NCI-H1436 treated with DMSO at 0.1 percent for 48 hours (cell line): ENCODE results near the gene PPP2R2D.
"Not testable (repeated sequence)": the region's sequence is repeated elsewhere in the genome, so short reads cannot be mapped to it uniquely, and the experiment has no call there.

ENCODE experiments used
- DNase-seq: peaks from one replicate; lab custom pipeline; 2025; lab: John Stamatoyannopoulos, UW

The PPP2R2D gene

DNA sequence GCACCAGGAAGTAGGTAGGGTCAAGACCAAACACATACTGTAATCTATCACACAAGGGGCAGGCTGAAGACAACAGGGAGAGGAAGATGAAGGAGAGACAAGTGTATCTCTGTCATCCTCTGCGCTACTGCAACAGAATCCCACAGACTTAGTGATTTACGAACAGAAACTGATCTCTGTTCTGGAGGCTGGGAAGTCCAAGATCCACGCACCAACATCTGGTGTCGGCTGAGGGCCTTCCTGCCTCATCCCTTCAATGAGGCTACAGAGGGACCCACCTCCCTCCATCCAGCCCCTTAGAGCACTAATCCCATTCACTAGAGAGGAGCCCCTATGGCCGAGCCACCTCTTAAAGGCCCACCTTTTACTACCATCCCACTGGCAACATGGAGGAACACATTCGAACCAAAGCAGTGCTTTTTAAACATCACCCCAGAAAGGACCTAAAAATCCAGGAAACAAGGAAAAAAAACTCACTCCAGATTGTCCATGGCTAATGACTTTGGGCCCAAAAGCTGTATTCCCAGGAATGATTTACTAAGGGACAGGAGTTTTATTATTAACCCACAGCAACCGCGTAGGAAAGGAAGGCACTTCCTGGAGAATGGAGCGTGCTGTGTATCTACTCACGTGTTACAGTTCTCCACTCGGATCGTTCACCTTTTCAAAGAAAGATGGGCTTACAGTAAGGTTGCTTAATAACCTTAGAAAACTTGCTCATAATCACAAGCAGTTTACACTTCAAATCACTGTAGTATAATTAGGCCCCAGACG is 76.7 kb downstream of the PPP2R2D start:
- no peak for DNase-seq

DNA sequence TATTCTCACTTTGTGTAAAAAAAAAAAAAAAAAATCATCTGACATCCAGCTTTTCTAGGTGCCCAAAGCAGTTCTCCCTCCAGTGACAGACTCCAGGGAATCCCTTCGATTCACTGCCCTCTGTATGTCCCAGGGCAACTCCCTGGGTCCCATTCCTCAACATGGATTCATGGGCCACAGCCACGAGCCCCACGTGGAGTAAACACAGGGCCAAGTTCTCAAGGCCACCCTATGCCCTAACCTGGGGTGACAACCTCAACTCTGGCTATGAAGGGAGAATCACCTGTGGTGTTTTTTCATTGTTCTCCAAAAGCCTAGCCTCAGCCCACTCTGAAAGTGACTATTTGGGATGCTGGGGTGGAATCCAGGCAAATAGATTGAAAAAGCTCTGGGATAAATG is 77.6 kb downstream of the PPP2R2D start:
- no peak for DNase-seq

DNA sequence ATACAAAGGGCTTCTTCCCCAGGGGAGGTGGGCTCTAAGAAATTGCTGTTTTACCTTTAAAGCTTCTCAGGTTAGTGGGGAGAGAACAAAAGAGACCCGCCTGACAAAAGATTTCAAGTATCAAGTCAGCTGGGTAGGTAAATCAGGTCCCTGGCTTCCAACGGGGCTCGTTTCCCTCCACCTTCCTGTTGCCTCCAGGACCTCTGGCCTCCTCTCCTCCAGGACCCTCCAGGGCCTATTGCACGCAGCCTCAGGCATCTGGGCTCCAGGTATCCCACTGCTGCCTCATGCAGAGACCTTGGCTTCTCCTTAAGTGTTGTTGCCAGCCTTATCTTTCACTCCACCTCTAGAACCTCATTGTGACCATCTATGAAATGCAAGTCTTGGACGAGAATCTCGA is 78.0 kb downstream of the PPP2R2D start:
- DNase-seq: no peak

DNA sequence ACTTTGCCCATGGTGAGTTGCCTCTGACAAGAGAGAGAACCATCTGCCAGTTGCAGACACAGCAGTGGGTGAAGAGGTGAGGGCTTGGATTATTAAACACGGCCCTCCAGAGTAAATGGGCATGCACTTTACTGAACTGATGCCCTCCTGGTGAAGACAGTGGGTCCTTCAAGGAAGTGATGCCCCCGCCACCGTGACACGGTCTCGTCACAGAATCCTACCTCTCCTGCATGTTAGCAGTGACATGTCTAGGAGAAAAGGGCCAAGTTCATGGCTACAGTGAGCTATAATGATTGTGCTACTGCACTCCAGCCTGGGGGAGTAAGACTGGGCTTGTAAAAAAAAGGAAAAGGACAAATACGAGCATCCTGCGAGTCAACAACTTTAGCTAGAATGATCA is 78.5 kb downstream of the PPP2R2D start:
- DNase-seq: no peak

DNA sequence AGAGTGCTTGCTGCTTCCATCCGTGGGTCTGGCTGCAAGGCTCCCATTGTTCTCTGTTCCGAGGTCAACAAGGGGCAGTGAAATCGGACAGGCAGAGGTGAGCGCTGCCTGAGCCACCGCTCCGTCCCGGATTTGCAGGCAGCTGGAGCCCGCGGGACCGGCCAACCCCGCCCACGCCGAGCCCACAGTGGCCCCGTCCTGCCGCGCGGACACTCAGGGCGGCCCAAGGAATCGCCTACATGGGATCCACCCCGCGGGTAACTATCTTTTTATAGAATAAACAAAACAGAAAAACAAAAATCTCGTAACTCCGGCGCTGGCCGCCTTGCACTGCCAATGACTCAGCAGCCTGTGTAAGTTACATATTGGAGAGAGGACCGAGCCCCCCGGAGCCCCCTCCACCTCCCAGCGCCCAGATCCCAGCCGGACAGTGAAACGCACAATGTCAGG is 79.0 kb downstream of the PPP2R2D start:
- no peak for DNase-seq

DNA sequence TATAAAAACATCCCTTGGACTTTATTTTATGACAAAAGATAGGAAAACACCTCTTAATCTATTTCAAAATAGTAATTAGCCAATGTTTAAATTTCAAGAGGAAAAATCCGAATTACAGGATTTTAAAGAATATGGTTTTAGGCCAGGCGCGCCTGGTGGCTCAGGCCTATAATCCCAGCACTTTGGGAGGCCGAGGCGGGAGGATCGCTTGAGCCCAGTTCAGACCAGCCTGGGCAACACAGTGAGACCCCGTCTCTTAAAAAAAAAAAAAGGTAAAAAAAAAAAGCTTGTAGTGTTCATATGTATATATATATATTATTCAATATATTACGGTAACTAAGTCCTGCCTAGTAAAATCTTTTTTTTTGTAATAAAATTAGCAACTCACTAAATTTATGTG is 79.5 kb downstream of the PPP2R2D start:
- DNase-seq: no peak

DNA sequence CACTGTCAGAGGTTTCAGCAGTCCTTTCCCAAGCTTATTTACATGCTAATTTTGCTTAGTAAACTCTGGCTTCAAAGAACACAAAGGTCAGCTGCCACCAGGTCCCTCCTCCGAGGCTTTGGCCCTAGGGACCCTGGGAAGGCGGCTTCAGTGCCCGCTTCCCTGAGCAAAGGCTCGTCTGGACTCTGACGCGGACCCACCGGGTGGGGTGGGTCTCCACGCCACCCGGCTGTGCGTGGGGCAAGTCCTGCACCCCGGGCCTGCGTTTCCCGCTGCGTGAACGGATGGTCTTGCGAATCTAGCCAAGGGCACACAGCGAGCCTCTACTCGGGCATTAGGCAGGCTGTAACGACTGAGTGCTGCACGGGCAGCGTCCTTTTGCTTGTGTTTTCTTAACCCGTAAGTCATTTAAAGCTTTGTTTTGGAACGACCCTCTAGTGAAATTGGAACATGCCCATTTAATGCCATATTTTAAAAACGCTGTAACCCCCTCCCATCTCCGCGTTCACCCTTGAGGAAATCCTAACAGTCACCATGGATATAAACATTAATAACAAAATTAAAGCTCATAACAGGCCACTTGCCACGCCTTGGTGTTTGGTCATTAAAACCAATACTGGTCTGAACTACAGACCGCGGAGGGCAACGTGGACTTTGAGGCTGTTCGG is 80.1 kb downstream of the PPP2R2D start:
- no peak for DNase-seq

DNA sequence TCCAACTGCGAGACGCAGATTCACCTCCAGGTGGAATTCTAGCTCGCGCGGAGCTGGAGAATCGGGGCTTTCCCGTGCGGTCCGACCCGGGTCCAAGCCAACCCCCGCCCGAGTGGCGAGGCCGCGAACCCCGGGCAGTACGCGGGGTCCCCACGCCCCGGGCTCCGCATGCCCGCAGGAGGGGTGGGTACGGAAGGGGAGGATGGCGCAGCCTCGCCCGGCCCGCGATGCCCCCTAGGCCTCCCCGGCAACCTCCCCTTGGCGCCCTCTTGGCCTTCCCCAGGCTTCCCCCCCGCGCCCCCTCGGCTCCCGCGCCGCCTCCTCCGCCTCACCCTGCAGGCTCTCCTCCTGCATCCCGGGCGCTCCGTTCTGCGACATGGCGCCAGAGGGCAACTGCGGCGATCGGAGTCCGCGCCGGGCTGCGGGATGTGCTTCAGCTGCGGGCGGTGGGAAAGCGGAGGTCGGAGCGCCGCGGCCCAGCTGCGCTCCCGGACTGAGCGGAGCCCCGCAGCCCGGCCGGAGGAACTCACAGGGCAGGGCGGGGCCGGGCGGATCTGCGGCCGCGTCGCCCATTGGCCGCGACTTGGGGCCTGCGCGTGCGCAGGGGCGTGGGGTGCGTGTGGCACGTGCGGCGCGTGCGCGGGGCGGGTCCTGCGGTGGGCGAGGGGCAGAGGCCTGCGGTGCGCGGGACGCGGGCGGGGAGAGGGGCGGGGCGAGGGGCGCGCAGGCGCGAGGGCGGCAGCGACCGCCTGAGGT is 80.8 kb downstream of the PPP2R2D start, which contains the start of gene BNIP3:
Gene BNIP3, minus strand, starts transcription at position 495 of the 756 bp plus-strand sequence. Its CDS starts 117 bp downstream, at position 378.
- DNase-seq: peak; percentile 57

DNA sequence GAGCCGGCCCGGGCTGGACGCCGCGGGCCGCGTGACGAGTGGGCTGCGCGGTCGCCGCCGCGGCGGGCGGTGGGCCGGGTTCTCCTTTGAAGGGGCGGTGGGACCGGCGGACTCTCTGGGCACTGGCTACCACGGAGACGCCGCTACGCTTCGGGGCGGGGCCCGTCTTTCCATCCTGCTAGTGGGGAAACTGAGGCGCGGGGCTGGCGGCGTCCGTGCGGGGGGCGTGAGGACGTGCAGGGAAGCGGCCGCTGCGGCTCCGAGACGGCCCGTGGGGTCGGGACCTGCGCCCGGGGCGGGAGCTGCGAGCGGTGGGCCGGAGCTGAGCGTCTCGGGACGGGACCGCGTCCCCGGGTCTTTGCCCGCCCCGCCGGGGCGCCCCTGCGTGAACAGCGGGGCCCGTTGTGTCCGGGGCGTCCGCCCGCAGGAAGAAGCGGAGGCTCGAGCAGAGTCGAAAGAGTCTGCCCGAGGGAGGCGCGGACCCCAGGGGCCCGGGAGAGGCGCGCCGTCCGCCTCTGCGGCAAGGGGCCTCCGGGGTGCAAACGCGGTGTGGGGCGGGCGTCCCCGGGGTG is 81.5 kb downstream of the PPP2R2D start:
- no peak for DNase-seq

DNA sequence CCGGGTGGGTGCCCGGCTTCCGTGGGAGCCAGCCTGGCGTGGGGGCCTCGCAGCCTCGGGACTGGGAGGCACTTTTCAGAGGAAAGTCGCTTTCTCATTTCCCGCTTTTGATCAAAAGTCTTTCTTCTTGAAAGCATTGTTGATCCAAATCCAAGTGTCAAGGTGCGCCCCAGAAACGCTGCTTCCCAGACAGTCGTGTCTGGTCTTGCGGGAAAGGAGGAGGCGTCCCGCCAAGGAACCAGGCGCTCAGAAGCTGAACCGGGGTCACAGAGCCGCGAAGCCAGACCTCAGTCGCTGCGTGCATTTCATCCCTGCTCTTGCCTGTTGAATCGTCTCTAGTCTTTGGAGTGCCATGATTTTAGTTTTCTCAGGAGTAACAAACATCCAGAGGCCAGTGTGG is 82.0 kb downstream of the PPP2R2D start:
- no peak for DNase-seq

DNA sequence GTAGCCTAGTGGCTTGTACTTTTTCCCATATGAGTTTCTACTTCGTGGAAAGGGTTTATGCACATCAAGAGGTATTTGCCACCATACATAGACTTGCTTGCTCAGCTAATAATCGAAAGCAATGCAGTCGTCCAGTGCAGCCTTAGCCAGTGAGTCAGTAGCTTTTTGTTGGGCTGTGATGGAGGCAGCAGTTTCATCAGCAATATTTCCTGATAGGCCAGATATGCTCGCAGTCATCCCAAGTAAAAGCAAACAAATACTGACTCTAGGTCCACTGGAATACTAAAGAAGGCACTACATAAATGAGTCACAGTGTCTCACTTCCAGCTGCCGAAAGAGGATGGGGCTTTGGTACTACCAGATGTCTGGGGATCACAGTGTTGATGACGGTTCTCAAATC is 83.0 kb downstream of the PPP2R2D start:
- DNase-seq: no peak

DNA sequence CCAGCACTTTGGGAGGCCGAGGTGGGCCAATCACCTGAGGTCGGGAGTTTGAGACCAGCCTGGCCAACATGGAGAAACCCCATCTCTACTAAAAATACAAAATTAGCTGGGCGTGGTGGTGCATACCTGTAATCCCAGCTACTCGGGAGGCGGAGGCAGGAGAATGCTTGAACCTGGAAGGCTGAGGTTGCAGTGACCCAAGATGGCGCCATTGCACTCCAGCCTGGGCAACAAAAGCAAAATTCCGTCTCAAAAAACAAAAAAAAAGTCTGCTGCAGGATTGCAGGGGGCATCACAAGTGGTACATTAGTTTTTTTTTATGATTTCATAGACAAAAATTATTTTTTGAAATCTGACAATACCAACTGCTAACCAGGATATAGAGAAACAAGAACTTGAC is 86.0 kb downstream of the PPP2R2D start:
- not testable (repeated sequence) for DNase-seq

DNA sequence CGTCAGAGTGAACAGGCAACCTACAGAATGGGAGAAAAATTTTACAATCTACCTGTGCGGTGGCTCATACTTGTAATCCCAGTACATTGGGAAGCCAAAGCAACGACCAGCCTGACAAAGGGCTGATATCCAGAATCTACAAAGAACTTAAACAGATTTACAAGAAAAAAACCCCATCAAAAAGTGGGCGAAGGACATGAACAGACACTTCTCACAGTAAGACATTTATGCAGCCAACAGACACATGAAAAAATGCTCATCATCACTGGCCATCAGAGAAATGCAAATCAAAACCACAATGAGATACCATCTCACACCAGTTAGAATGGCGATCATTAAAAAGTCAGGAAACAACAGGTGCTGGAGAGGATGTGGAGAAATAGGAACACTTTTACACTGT is 86.5 kb downstream of the PPP2R2D start:
- DNase-seq: not testable (repeated sequence)

DNA sequence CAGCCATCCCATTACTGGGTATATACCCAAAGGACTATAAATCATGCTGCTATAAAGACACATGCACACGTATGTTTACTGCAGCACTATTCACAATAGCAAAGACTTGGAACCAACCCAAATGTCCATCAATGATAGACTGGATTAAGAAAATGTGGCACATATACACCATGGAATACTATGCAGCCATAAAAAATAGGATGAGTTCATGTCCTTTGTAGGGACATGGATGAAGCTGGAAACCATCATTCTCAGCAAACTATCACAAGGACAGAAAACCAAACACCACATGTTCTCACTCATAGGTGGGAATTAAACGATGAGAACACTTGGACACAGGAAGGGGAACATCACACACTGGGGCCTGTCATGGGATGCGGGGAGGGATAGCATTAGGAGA is 87.0 kb downstream of the PPP2R2D start:
- DNase-seq: not testable (repeated sequence)

DNA sequence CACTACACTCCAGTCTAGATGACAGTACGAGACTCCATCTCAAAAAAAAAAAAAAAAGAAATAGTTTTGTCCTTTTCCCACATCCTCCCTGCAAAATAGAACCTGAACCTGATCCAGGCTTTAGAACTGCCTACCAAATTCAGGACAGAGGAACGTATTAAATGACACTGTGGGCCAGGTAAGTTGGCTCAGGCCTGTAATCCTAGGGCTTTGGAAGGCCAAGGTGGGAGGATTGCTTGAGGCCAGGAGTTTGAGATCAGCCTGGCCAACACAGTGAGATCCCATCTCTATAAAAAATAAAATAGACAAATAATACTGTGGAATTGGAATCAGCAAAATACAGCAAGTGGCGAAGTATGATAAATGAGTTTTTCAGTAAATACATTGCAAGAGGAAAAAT is 90.9 kb downstream of the PPP2R2D start:
- no peak for DNase-seq

DNA sequence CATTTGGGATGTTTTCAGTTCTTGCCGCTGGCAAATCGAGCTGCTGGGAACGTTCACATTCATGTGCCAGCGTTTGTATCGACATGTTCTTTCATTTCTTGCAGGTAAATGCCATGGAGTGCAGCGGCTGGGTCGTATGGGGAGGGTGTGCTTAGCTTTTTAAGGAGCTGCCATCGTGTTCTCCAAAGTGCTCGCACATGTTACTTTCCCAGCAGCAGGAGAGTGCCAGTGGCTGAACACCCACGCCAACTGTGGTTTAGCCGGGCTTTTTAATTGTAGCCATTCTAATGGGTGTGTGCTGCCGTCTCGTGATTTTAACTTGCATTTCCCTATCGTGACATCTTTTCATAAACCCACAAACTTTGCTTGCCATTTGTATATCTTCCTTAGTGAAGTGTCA is 92.5 kb downstream of the PPP2R2D start:
- DNase-seq: no peak

DNA sequence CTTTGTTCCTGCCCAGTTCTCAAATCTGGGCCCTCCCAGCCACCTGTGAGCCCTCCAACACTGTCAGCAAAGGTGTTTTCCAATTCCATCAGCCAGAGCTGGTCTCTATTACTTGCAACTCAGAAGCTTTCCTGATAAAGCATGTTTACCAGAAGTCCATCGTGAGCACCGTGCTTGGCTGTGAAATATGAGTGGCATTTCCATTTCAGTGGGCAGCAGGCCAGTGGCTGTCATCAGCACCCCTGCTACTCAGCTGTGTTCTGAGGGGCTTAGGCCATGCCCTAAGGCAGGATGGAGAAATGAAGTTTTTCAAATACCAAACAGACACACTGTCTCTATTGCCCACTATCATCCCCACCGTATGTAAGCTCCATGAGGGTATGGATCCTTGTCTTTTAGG is 93.6 kb downstream of the PPP2R2D start:
- no peak for DNase-seq

DNA sequence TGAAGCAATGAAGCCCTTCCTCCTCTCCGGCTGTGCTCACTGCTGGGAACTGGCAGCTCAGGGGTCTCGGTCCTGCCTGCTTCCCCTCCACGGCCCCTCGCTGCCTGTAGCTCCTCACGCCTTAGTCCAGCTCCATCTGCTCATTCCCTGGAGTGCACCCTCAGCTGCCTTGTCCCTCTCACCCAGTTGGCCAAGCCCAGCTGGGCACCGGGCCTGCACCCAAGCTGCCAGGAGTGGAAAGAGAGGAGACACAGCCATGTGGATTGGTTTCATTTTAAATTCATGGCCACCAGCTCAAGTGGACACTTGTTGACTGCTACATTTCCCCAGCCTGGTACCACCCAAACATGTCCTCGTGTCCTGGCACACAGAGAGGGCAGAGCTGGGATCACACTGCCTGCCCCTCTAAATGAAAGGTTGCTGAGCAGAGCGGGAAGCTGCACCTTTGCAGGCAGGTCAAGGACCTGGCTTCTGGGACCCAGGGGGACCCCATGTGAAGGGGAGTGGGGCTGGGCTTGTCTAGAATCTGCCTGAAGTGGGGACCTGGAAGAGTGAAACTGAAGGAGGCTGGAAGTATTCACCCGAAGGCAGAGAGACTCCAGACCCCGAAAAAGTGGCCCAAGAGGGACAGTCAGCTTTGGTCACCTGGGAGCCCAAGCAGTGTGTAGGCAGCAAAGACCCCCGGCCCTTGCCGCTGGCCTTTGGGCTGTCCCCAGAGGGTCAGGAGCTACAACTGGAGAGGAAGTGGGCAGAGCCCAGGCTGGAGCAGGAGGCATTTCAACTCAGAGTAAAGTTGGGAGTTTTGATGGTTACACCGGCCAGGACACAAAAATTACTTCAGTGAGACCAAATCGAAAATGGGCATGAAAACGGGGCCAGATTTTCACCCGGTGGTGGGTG is 95.9 kb downstream of the PPP2R2D start:
- DNase-seq: no peak

DNA sequence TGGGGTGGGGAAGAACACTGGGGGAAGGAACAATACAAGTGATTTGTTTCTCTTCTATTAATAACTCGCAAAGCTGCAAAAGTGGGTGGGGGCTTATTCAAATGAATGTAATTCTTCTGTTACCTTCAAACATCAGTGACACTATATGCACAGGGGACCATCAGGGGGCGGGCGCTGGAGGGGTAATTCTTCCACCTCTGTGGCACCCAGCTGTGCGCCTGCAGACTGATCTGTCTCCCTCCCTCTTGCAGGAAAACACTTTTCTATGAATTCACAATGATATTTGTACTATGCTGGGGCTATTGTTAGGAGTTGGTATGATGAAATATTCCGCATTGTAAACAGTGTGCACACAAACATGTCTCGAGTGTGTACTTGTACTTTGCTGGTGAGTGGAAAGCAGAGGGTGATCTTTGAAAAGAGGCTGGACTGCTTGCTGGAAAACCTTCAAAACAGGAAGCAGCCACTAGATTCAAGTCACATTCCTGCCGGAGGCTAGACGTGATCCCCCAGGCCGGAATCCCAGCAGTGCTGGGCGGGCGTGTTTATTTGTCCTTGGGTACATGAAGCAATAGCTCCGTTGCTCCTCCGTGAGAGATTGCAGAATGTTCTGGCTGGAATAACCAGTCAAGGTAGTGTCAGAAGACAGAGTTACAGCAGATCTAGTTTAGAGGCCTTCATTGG is 96.7 kb downstream of the PPP2R2D start:
- no peak for DNase-seq

DNA sequence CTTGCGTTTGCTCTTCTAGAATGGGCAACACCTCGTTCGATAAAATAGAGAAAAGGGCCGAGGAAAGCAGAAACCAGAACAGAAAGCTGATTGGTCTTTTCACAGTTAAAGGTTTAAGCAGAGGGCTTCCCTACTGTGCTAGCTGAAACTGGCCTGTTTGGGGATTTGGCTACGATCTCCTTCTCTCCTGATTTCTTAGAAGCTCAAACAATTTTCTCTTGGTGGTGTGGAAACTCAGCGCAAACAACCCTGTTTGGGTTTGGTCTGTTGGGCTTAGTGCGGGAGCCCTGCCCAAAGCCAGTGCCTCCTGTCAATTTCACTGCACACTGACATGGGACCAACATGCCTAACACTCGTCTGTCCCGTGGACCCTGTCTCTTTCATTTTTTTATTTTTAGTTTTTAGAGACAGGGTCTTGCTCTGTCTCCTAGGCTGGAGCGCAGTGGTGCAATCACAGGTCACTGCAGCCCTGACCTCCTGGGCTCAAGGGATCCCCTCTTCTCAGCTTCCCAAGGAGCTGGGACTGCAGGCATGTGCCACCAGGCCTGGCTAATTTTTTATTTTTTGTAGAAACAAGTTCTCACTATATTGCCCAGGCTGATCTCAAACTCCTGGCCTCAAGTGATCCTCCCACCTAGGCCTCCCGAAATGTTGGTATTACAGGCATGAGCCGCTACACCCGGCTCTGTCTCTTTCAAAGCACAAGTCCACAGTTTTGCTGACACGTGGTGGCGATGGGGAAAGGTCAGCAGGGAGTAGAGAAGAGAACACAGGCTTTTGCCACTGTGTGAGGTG is 97.4 kb downstream of the PPP2R2D start:
- DNase-seq: no peak
